WERI-Rb-1 (cell line): ENCODE measurements around the gene TSPAN10.
"Not testable (repeated sequence)": the region's sequence is repeated elsewhere in the genome, so short reads cannot be mapped to it uniquely, and the experiment has no call there.

Experiments
- DNase-seq: peaks from one replicate; pipeline ENCODE4 v3.0.0-alpha.2; 2020
- H3K27ac ChIP-seq: fragments of 250-450 bp; sonication (Bioruptor Pico); 2 replicates; pipeline ENCODE4 v1.5.1; 2020; ENCODE audit warnings: mild to moderate bottlenecking, moderate library complexity
- H3K27me3 ChIP-seq: fragments of 250-450 bp; sonication (Bioruptor Pico); 2 replicates; pipeline ENCODE4 v1.5.1; 2021; ENCODE audit warnings: mild to moderate bottlenecking, low read depth, moderate library complexity; ENCODE audit not compliant: insufficient read depth, severe bottlenecking
- H3K36me3 ChIP-seq: fragments of 250-450 bp; sonication (Bioruptor Pico); 2 replicates; pipeline ENCODE4 v1.5.1; 2020; ENCODE audit warnings: mild to moderate bottlenecking, moderate library complexity
- H3K4me3 ChIP-seq: 2 replicates; pipeline ENCODE4 v1.5.1; 2011; ENCODE audit warnings: low read depth, mild to moderate bottlenecking, control low read depth, low read length
- H3K9me3 ChIP-seq: fragments of 250-450 bp; sonication (Bioruptor Pico); 2 replicates; pipeline ENCODE4 v1.5.1; 2021; ENCODE audit warnings: mild to moderate bottlenecking, moderate library complexity; ENCODE audit not compliant: severe bottlenecking
- TF ChIP-seq, protein P1 (sequence below): IDR thresholded peaks from 2 replicates; pipeline ENCODE4 v1.5.1; 2011; ENCODE audit warnings: low read depth, mild to moderate bottlenecking, control low read depth, inconsistent platforms, low read length

TSPAN10 gene

GRCh38 chr17:81608605-81609004 lies 28.4 kb upstream of the TSPAN10 start:
- H3K36me3 ChIP-seq = peaks cover 94% of the 10 kb centered on the region
- TF ChIP-seq, protein P1, sequence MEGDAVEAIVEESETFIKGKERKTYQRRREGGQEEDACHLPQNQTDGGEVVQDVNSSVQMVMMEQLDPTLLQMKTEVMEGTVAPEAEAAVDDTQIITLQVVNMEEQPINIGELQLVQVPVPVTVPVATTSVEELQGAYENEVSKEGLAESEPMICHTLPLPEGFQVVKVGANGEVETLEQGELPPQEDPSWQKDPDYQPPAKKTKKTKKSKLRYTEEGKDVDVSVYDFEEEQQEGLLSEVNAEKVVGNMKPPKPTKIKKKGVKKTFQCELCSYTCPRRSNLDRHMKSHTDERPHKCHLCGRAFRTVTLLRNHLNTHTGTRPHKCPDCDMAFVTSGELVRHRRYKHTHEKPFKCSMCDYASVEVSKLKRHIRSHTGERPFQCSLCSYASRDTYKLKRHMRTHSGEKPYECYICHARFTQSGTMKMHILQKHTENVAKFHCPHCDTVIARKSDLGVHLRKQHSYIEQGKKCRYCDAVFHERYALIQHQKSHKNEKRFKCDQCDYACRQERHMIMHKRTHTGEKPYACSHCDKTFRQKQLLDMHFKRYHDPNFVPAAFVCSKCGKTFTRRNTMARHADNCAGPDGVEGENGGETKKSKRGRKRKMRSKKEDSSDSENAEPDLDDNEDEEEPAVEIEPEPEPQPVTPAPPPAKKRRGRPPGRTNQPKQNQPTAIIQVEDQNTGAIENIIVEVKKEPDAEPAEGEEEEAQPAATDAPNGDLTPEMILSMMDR = no peak
- no peaks in the 10 kb centered on the region for H3K27me3 ChIP-seq
- H3K27ac ChIP-seq = no peak overlapping the region
- no peaks in the 10 kb centered on the region for H3K9me3 ChIP-seq
- no peak for DNase-seq
- H3K4me3 ChIP-seq = no peak overlapping the region

- Histone ChIP-seq H3K27ac (no peak overlapping the region), H3K9me3 (no peaks in the 10 kb centered on the region), H3K36me3 (peaks cover 91% of the 10 kb centered on the region), H3K27me3 (no peaks in the 10 kb centered on the region), H3K4me3 (no peak overlapping the region)
- TF ChIP-seq, protein P1 = 0 out of 2 replicates have a peak, but pooled peaks have one; percentile 2
- DNase-seq = no peak
These were observed 27.3 kb upstream of the TSPAN10 start for GRCh38 chr17:81609541-81610311.

GRCh38 chr17:81612172-81612970 lies 24.6 kb upstream of the TSPAN10 start:
- Histone ChIP-seq H3K27ac (no peak overlapping the region), H3K9me3 (no peaks in the 10 kb centered on the region), H3K36me3 (peaks cover 91% of the 10 kb centered on the region), H3K4me3 (no peak overlapping the region), H3K27me3 (no peaks in the 10 kb centered on the region)
- TF ChIP-seq, protein P1 = no peak
- DNase-seq = no peak

DNA sequence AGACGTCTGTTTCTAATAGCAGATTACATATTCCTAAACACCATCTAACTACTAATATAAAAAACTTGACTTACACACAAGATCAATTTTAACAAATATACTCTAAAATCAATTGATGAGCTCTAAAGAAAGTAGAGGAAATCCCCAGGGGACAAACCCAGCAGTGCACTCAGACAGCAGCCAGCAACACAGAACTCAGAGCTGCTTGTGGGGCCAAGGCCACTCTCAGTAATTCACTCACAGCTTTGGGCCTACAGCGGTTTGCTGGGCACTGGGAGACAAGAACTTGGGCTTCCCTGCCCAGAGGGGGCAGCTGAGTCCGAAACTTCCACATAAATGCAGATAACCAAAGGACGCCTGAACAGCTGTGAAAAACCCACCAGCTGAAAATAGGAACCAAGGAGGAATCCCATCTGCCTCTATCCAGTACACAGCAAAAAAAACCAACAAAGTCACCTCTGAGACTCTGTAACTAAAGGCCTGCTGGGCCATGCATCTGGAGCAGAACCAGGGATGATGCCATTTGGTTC lies 21.5 kb upstream of the TSPAN10 start:
- no peaks in the 10 kb centered on the region for H3K9me3 ChIP-seq
- H3K27me3 ChIP-seq = no peaks in the 10 kb centered on the region
- no peak for DNase-seq
- H3K27ac ChIP-seq = no peak overlapping the region
- TF ChIP-seq, protein P1 = no peak
- H3K4me3 ChIP-seq = no peak overlapping the region
- H3K36me3 ChIP-seq = peaks cover 87% of the 10 kb centered on the region

DNA sequence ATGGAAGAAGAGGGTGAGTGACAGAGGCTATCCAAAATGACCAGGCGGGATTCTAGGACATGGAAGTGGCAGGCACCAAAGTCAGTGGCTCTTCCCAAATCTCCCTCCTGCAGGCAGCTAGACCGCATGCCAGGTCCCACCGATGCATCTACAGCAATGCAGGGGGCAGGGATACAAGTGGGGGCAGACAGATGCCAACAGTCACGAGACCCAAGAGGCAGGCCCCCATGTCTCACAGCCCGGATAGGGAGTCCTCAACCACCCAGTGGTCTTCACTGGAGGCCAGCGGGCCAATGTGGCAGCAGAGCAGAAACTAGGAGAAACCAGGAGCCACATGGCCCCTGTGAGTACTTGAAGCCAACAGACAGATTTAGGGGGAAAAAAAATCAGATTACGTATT lies 20.1 kb upstream of the TSPAN10 start:
- no peak overlapping the region for H3K4me3 ChIP-seq
- H3K36me3 ChIP-seq = peaks cover 91% of the 10 kb centered on the region
- TF ChIP-seq, protein P1 = no peak
- no peaks in the 10 kb centered on the region for H3K9me3 ChIP-seq
- DNase-seq = no peak
- H3K27ac ChIP-seq = no peak overlapping the region
- H3K27me3 ChIP-seq = no peaks in the 10 kb centered on the region

DNA sequence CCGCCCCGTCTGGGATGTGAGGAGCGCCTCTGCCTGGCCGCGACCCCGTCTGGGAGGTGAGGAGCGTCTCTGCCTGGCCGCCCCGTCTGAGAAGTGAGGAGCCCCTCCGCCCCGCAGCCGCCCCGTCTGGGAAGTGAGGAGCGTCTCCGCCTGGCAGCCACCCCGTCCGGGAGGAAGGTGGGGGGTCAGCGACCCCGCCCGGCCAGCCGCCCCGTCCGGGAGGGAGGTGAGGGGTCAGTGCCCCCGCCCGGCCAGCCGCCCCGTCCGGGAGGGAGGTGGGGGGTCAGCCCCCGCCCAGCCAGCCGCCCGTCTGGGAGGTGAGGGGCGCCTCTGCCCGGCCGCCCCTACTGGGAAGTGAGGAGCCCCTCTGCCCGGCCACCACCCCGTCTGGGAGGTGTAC lies 18.7 kb upstream of the TSPAN10 start:
- DNase-seq, H3K27ac ChIP-seq, H3K27me3 ChIP-seq, H3K9me3 ChIP-seq, H3K4me3 ChIP-seq: not testable (repeated sequence)
- H3K36me3 ChIP-seq = peaks cover 90% of the 10 kb centered on the region
